Kidney (tissue), 14 donors: ENCODE data around the gene LHX2. TPM values are rescaled to one million over a fixed set of nuclear protein-coding genes. Genes with fewer than 3 reads are reported as not detected.
A peak's percentile ranks its signal among the peaks of the same experiment; 100 is the strongest.

ENCODE experiments used
- DNase-seq, 5 donors: peaks; one replicate each; pipeline ENCODE4 v3.0.0-alpha.2; 2013 to 2020
- FAIRE-seq: peaks from 2 replicates; lab custom pipeline; 2012; peaks lifted over from hg19 to GRCh38; lab: Jason Lieb, UNC
- H3K27ac ChIP-seq, 2 donors: one replicate each; pipeline ENCODE4 v1.7.0; 2013; ENCODE audit warnings: low read depth in 2 of 2, low read length in 2 of 2, inconsistent platforms in 1 of 2
- H3K27me3 ChIP-seq: one replicate; pipeline ENCODE4 v1.7.1; 2013; ENCODE audit warnings: low read length, inconsistent platforms; ENCODE audit not compliant: control insufficient read depth, insufficient read depth
- H3K36me3 ChIP-seq, 3 donors: one replicate each; pipeline versions ENCODE4 v1.7.0 to v1.7.1; 2013; ENCODE audit warnings: low read length in 3 of 3, control low read depth in 1 of 3, inconsistent platforms in 1 of 3; ENCODE audit not compliant: insufficient read depth in 3 of 3, control insufficient read depth in 2 of 3
- H3K4me1 ChIP-seq, 3 donors: one replicate each; pipeline versions ENCODE4 v1.7.0 to v1.7.1; 2013; ENCODE audit warnings: low read length in 3 of 3, inconsistent platforms in 1 of 3, low read depth in 1 of 3; ENCODE audit not compliant: control insufficient read depth in 2 of 3, insufficient read depth in 2 of 3
- H3K4me3 ChIP-seq, 3 donors: one replicate each; pipeline versions ENCODE4 v1.7.0 to v1.8.1; 2013; ENCODE audit warnings: low read length in 3 of 3, control low read depth in 1 of 3, inconsistent platforms in 1 of 3
- H3K9ac ChIP-seq, 3 donors: one replicate each; pipeline versions ENCODE4 v1.7.0 to v1.7.1; 2013; ENCODE audit warnings: low read length in 3 of 3, control low read depth in 1 of 3, inconsistent platforms in 1 of 3
- H3K9me3 ChIP-seq, 3 donors: one replicate each; pipeline versions ENCODE4 v1.7.0 to v1.7.1; 2013; ENCODE audit warnings: low read length in 3 of 3, control low read depth in 1 of 3, inconsistent platforms in 1 of 3; ENCODE audit not compliant: control insufficient read depth in 2 of 3, insufficient read depth in 1 of 3
- CTCF ChIP-seq: IDR thresholded peaks from 3 replicates; pipeline ENCODE4 v1.5.1; 2012; ENCODE audit warnings: mild to moderate bottlenecking, moderate library complexity, borderline replicate concordance; ENCODE audit not compliant: insufficient read depth; ENCODE audit errors: extremely low read depth
- intact Hi-C: fragments of 100-400 bp; cut with DNase I; formaldehyde crosslinking; loops from one replicate; pipeline ENCODE4 v1.11.1; 2022
- polyA plus RNA-seq: library from polyadenylated mRNA; stranded (reverse); fragments of 350-450 nt; fragmentation: Illumina TruSeq; extraction: RNeasy Lipid Tissue Mini Kit (QIAGEN cat#74804); gene quantifications from one replicate; pipeline ENCODE4 v1.2.3, GENCODE V29; 2014; ENCODE audit warnings: low read depth, low replicate concordance; ENCODE audit not compliant: insufficient read depth
- total RNA-seq: library from RNA; stranded (reverse); fragmentation: NEBNext Ultra II Directional; extraction: Animal tissue kit (Norgen Biotek cat#: 25700); gene quantifications from one replicate; pipeline ENCODE4 v1.2.1, GENCODE V29; 2021
- donor health status: control.
- donor health status: control.
- donor health status: control.
- donor health status: control.
- donor health status: control.
- donor health status: DM: yes; HTN: yes; CAD: no.
- donor health status: Normal renal cell carcinoma (clear cell type).

LHX2 gene
- total and polyA plus RNA-seq, 2 donors from 2014 or later: not detected

- Histone ChIP-seq H3K9ac (no peak overlapping the region), H3K9me3 (no peaks in the 10 kb centered on the region), H3K4me3 (no peak overlapping the region), H3K27me3 (peaks cover 74% of the 10 kb centered on the region), H3K36me3 (no peaks in the 10 kb centered on the region), H3K4me1 (peaks cover 0 to 6% (median 0%) of the 10 kb centered on the region in 3 donors), H3K27ac (no peak overlapping the region)
- intact Hi-C loops: no loop called here
- TF ChIP-seq CTCF: no peak
- DNase-seq (peak in 2 of 5 donors; percentile 36), FAIRE-seq (no peak)
Observed at GRCh38 chr9:124018730-124019697, 7.4 kb downstream of the LHX2 start.

GRCh38 chr9:124019771-124020519, 8.4 kb downstream of the LHX2 start:
- no peak for TF ChIP-seq CTCF

GRCh38 chr9:124020520-124021384, 9.2 kb downstream of the LHX2 start:
- no peak overlapping the region for H3K9ac ChIP-seq
- peaks cover 0 to 6% (median 0%) of the 10 kb centered on the region in 3 donors for H3K4me1 ChIP-seq
- peak in 4 of 5 donors; percentile 76 to 84 (median 80) for DNase-seq
- H3K9me3 ChIP-seq: no peaks in the 10 kb centered on the region
- FAIRE-seq: no peak
- H3K27me3 ChIP-seq: peaks cover 74% of the 10 kb centered on the region
- no peak overlapping the region for H3K27ac ChIP-seq
- no peaks in the 10 kb centered on the region for H3K36me3 ChIP-seq
- intact Hi-C loops: no loop called here
- TF ChIP-seq CTCF: no peak
- H3K4me3 ChIP-seq: no peak overlapping the region

More at GRCh38 chr9:124019771-124020519, 8.4 kb downstream of the LHX2 start:
- Histone ChIP-seq H3K9ac (no peak overlapping the region), H3K4me1 (peaks cover 0 to 6% (median 0%) of the 10 kb centered on the region in 3 donors), H3K4me3 (no peak overlapping the region), H3K9me3 (no peaks in the 10 kb centered on the region), H3K36me3 (no peaks in the 10 kb centered on the region), H3K27ac (no peak overlapping the region), H3K27me3 (peaks cover 78% of the 10 kb centered on the region)
- FAIRE-seq: no peak
- peak in 1 of 5 donors; percentile 19 for DNase-seq
- intact Hi-C loops: no loop called here
